Natural killer cell (primary cell): Measurements from ENCODE around the gene ACLY. TPM values are rescaled to one million over a fixed set of nuclear protein-coding genes. Genes with fewer than 3 reads are reported as not detected.

ENCODE experiments used
- ATAC-seq, 3 donors: fragments of 150-1000 bp in 2 of 3; fragments of 200-7000 bp in 1 of 3; cut with Tn5 transposase; 1 replicate in 1 of 3; 2 replicates in 2 of 3; pipeline ENCODE4 v1.10.0; 2021; ENCODE audit warnings: mild to moderate bottlenecking in 2 of 3, moderate library complexity in 2 of 3
- DNase-seq, 2 donors: peaks; one replicate each; pipeline versions ENCODE4 v3.0.0 to v3.0.0-alpha.2; 2013 to 2021; ENCODE audit warnings: mixed read lengths in 1 of 2
- H3K27ac ChIP-seq: one replicate; pipeline ENCODE4 v1.5.1; 2013; ENCODE audit warnings: mild to moderate bottlenecking, low read length
- H3K27me3 ChIP-seq: one replicate; pipeline ENCODE4 v1.6.1; 2013; ENCODE audit warnings: low read length; ENCODE audit not compliant: control insufficient read depth, insufficient read depth
- H3K36me3 ChIP-seq: one replicate; pipeline ENCODE4 v1.6.1; 2013; ENCODE audit warnings: low read length; ENCODE audit not compliant: control insufficient read depth, insufficient read depth
- H3K4me1 ChIP-seq: one replicate; pipeline ENCODE4 v1.6.1; 2013; ENCODE audit warnings: low read length; ENCODE audit not compliant: control insufficient read depth, insufficient read depth
- H3K4me3 ChIP-seq: one replicate; pipeline ENCODE4 v1.5.1; 2013; ENCODE audit warnings: low read length
- H3K9me3 ChIP-seq: one replicate; pipeline ENCODE4 v1.6.1; 2013; ENCODE audit warnings: low read length; ENCODE audit not compliant: control insufficient read depth, insufficient read depth
- H3K27ac Mint-ChIP-seq, 2 donors: one replicate each; pipeline ENCODE4 v1.8.0; 2022; ENCODE audit warnings: mild to moderate bottlenecking in 2 of 2, mixed read lengths in 2 of 2, moderate library complexity in 1 of 2
- H3K27me3 Mint-ChIP-seq, 2 donors: one replicate each; pipeline ENCODE4 v1.8.0; 2022; ENCODE audit warnings: low read depth in 2 of 2, mixed read lengths in 2 of 2
- H3K36me3 Mint-ChIP-seq: one replicate; pipeline ENCODE4 v1.8.0; 2022; ENCODE audit warnings: mixed read lengths
- H3K4me1 Mint-ChIP-seq, 2 donors: one replicate each; pipeline ENCODE4 v1.8.0; 2022; ENCODE audit warnings: mixed read lengths in 2 of 2
- H3K4me3 Mint-ChIP-seq: one replicate; pipeline ENCODE4 v1.8.0; 2022; ENCODE audit warnings: mild to moderate bottlenecking, moderate library complexity, mixed read lengths
- H3K9me3 Mint-ChIP-seq, 2 donors: one replicate each; pipeline ENCODE4 v1.8.0; 2022; ENCODE audit warnings: mixed read lengths in 2 of 2
- WGBS: methylation state at CpG from one replicate; pipeline ENCODE4 v1.1.7; 2013; ENCODE audit warnings: missing lambda C conversion rate; ENCODE audit not compliant: insufficient coverage; 5-methylcytosine and 5-hydroxymethylcytosine counted together
- intact Hi-C: fragments of 100-400 bp; cut with micrococcal nuclease; formaldehyde crosslinking; loops from one replicate; pipeline ENCODE4 v1.14.2; 2022
- total RNA-seq, 4 donors: library from RNA; stranded (reverse); fragments of 120-200 nt in 1 of 4; gene quantifications; one replicate each; pipeline versions ENCODE4 v1.2.3 to v1.2.4, GENCODE V29; 2013 to 2022
- TF ChIP-seq, protein P1 (sequence below): fragments of 200-600 bp; IDR thresholded peaks from one replicate; pipeline ENCODE4 v1.8.0; 2022; ENCODE audit warnings: antibody characterized with exemption

The ACLY gene
- total RNA-seq, 3 donors from 2014 or later (not counting 1 experiment from before 2014, with no cell fraction given) = 86.5 to 106 (median 106) TPM

DNA sequence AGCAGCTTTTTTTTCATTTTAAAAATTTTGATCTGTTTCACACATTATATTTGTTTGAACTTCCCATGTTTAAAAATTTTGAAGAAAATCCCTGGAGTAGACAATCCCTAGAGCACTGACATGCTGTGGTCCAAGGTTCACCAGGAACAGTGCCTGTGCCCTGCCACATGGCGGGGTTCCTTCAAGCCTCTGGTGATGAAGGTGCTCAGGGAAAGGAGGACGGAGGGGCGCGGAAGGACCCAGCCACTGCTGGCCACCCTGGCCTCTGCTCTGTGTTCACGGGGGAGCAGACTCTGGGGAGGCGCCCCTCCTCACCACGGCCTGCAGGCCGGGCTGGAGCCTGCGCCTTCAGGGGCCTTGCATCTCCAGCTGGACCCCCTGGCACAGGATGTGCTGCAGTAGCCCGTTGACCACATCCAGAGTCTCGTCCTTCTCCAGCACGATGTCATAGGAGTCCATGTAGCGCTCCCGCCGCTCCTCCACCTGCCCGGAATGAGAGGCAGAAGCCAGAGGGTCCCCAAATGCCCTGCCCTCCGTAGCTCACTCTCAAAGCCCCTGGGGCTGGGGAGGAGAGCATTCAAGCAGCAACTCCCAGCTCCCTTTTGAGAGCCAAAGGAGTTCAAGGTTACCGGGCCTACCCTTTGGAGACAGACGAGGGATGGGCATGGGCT, 93.4 kb downstream of the ACLY start:
- Mint-ChIP-seq H3K27me3 (no peaks in the 10 kb centered on the region), H3K36me3 (no peaks in the 10 kb centered on the region), H3K4me3 (no peak overlapping the region), H3K27ac (no peak overlapping the region), H3K4me1 (no peaks in the 10 kb centered on the region), H3K9me3 (no peaks in the 10 kb centered on the region)
- TF ChIP-seq, protein P1, sequence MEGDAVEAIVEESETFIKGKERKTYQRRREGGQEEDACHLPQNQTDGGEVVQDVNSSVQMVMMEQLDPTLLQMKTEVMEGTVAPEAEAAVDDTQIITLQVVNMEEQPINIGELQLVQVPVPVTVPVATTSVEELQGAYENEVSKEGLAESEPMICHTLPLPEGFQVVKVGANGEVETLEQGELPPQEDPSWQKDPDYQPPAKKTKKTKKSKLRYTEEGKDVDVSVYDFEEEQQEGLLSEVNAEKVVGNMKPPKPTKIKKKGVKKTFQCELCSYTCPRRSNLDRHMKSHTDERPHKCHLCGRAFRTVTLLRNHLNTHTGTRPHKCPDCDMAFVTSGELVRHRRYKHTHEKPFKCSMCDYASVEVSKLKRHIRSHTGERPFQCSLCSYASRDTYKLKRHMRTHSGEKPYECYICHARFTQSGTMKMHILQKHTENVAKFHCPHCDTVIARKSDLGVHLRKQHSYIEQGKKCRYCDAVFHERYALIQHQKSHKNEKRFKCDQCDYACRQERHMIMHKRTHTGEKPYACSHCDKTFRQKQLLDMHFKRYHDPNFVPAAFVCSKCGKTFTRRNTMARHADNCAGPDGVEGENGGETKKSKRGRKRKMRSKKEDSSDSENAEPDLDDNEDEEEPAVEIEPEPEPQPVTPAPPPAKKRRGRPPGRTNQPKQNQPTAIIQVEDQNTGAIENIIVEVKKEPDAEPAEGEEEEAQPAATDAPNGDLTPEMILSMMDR = no peak
- Histone ChIP-seq H3K27me3 (no peaks in the 10 kb centered on the region), H3K9me3 (no peaks in the 10 kb centered on the region), H3K27ac (no peak overlapping the region), H3K4me1 (no peaks in the 10 kb centered on the region), H3K4me3 (no peak overlapping the region), H3K36me3 (peaks cover 2% of the 10 kb centered on the region)
- 92% methylated on average over 19 of the region's 19 CpGs for WGBS
- intact Hi-C loops = no loop called here
- DNase-seq = no peak
- ATAC-seq = no peak

DNA sequence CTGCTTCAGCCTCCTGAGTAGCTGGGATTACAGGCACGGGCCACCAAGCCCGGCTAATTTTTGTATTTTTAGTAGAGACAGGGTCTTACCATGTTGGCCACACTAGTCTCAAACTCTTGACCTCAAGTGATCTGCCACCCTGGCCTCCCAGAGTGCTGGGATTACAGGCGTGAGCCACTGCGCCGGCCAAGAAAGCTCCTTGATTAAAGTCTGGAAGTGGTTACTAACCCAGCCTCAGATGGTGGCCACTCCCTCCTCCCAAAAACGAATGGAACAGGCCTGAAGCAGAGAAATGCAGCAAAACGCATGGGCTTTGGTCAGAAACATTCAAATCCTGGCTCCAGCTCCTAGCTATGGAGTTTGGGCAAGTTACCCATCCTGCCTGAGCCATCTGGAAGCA, 94.7 kb downstream of the ACLY start:
- Mint-ChIP-seq H3K9me3 (no peaks in the 10 kb centered on the region), H3K36me3 (no peaks in the 10 kb centered on the region), H3K27ac (no peak overlapping the region), H3K27me3 (no peaks in the 10 kb centered on the region), H3K4me1 (no peaks in the 10 kb centered on the region), H3K4me3 (no peak overlapping the region)
- TF ChIP-seq, protein P1 = no peak
- Histone ChIP-seq H3K9me3 (no peaks in the 10 kb centered on the region), H3K36me3 (no peaks in the 10 kb centered on the region), H3K27me3 (no peaks in the 10 kb centered on the region), H3K4me1 (no peaks in the 10 kb centered on the region), H3K27ac (no peak overlapping the region), H3K4me3 (no peak overlapping the region)
- WGBS = 76% methylated on average over 7 of the region's 7 CpGs
- DNase-seq = no peak
- intact Hi-C loops = no loop called here
- no peak for ATAC-seq

DNA sequence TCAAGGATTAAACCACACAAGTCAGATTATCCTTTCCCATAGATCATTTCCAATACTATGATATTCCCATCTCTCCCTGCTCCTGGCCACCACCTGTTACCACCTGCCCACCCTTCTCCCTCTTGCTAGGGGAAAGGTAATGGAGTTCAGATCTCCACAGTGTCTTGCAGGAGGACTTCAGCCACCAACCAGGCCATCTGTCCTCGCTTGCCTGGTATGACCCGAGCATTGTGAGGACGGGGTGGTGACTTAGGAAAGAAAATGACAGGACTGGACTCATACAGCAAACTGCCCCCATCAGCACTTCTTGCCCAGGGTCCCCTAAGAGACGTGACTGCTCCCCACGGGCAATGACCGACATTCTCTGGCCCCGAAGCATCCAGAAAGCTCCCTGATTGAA, 95.2 kb downstream of the ACLY start:
- Mint-ChIP-seq H3K27me3 (no peaks in the 10 kb centered on the region), H3K27ac (no peak overlapping the region), H3K36me3 (no peaks in the 10 kb centered on the region), H3K9me3 (no peaks in the 10 kb centered on the region), H3K4me3 (no peak overlapping the region), H3K4me1 (no peaks in the 10 kb centered on the region)
- Histone ChIP-seq H3K9me3 (no peaks in the 10 kb centered on the region), H3K4me1 (no peaks in the 10 kb centered on the region), H3K27ac (no peak overlapping the region), H3K27me3 (no peaks in the 10 kb centered on the region), H3K36me3 (no peaks in the 10 kb centered on the region), H3K4me3 (no peak overlapping the region)
- 96% methylated on average over 7 of the region's 7 CpGs for WGBS
- intact Hi-C loops = no loop called here
- TF ChIP-seq, protein P1 = no peak
- no peak for ATAC-seq
- no peak for DNase-seq

DNA sequence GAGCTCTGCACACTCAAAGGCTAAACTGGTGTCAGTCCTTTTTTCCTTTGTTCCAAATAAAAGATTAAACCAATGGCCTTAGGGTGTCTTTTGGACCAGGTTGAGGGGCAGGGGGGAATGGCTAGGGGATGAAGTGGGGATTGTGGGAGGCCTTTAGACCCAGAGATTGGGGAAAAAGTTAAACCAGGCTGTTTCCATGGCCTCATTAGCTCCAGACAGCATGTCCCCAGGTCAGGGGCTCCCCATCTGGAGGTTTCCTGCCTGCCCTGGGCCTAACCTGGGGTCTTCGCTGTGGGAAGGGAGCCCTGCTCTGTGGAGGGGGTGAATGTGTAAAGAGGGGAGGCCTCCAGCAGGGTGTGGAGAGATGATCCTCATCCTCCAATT, 95.6 kb downstream of the ACLY start:
- no peaks in the 10 kb centered on the region for H3K36me3 Mint-ChIP-seq
- intact Hi-C loops = no loop called here
- Histone ChIP-seq H3K27ac (no peak overlapping the region), H3K27me3 (no peaks in the 10 kb centered on the region), H3K4me1 (no peaks in the 10 kb centered on the region), H3K36me3 (no peaks in the 10 kb centered on the region), H3K9me3 (no peaks in the 10 kb centered on the region), H3K4me3 (no peak overlapping the region)
- WGBS = 100% methylated on average over 1 of the region's 1 CpG
- no peaks in the 10 kb centered on the region for H3K9me3 Mint-ChIP-seq
- no peaks in the 10 kb centered on the region for H3K27me3 Mint-ChIP-seq
- TF ChIP-seq, protein P1 = no peak
- H3K4me1 Mint-ChIP-seq = no peaks in the 10 kb centered on the region
- no peak for ATAC-seq
- no peak overlapping the region for H3K27ac Mint-ChIP-seq
- H3K4me3 Mint-ChIP-seq = no peak overlapping the region
- no peak for DNase-seq
